ENCODE measurements around the gene NMU.
"Not testable (repeated sequence)": the region's sequence is repeated elsewhere in the genome, so short reads cannot be mapped to it uniquely, and the experiment has no call there.

The NMU gene

DNA sequence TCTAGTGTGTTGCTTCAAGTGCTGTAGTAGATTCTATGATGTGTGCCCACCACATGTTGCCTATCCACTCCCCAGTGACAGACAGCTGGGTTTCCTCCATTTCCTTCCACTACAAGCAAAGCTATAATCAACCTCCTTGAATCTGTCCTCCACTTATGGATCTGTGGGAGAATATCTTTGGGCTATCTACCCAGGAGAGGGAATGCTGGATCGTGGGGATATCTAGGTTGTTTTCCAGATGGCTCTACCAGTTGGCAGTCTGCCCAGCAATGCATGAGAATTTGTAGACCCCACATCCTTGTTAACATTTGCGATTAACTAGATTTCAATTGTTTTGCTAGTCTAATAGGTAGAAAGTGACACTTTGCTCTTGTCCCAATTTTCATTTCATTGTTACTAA, 10.3 kb downstream of the NMU start:
- DNase-seq (ENCODE audit: extremely low spot score): no peak
- ChIA-PET POLR2A (no interaction called here), CTCF (no interaction called here)
- TF ChIP-seq ELF4 (IDR thresholded peaks at IDR 0.05): no peak
- no peak for TF ChIP-seq LEF1 (IDR thresholded peaks at IDR 0.05; ENCODE audit: borderline replicate concordance)
- no peak for TF ChIP-seq FOXM1 (IDR thresholded peaks at IDR 0.05; ENCODE audit: borderline replicate concordance)
- no peak for TF ChIP-seq PKNOX1 (IDR thresholded peaks at IDR 0.05)
- no peak for TF ChIP-seq NFRKB (IDR thresholded peaks at IDR 0.05)
- TF ChIP-seq HDGF (IDR thresholded peaks at IDR 0.05; ENCODE audit: borderline replicate concordance): no peak
- TF ChIP-seq ZNF384 (IDR thresholded peaks at IDR 0.05): no peak
- no peak for TF ChIP-seq L3MBTL2 (conservative IDR thresholded peaks at IDR 0.05)
- TF ChIP-seq SUZ12 (IDR thresholded peaks at IDR 0.05): no peak
- TF ChIP-seq TARDBP (IDR thresholded peaks at IDR 0.05): no peak
- TF ChIP-seq FOXA1 (IDR thresholded peaks at IDR 0.05): no peak
- TF ChIP-seq CTBP1 (IDR thresholded peaks at IDR 0.05; ENCODE audit: borderline replicate concordance): no peak
- TF ChIP-seq BHLHE40 (IDR thresholded peaks at IDR 0.05; ENCODE audit: borderline replicate concordance): no peak
- no peak for TF ChIP-seq SP1 (IDR thresholded peaks at IDR 0.05)
- no peak for TF ChIP-seq FOXK2 (IDR thresholded peaks at IDR 0.05)
- no peak for TF ChIP-seq ARNT (IDR thresholded peaks at IDR 0.05)

- CTCF ChIA-PET; DNase-seq (ENCODE audit: extremely low spot score); POLR2A ChIA-PET: not testable (repeated sequence)
Observed at GRCh38 chr4:55624063-55624462, 12.0 kb downstream of the NMU start.

DNA sequence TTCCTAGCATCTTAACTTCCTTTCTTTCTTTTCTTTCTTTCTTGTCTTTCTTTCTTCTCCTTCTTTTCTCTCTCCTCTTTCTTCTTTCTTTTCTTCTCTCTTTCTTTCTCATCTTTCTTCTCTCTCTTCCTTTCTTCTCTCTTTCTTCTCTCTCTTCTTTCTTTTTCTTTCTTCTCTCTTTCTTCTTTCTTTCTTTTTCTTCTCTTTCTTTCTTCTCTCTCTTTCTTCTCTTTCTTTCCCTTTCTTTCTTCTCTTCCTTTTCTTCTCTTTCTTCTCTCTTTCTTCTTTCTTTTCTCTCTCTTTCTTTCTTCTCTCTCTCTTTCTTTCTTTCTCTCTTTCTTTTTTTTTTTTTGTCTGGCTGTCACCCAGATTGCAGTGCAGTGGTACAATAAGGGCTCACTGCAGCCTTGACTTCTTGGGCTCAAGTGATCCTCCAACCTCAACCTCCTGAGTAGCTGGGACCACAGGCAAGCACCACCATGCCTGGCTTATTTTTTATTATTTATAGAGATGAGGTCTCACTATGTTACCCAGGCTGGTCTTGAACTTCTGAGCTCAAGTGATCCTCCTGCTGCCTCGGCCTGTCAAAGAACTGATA, 17.5 kb downstream of the NMU start:
- CTCF ChIA-PET: no interaction called here
- DNase-seq (ENCODE audit: extremely low spot score): no peak
- POLR2A ChIA-PET: no interaction called here
- TF ChIP-seq PKNOX1 (IDR thresholded peaks at IDR 0.05) (no peak), SP1 (IDR thresholded peaks at IDR 0.05) (no peak), TARDBP (IDR thresholded peaks at IDR 0.05) (no peak), FOXA1 (IDR thresholded peaks at IDR 0.05) (no peak), ELF4 (IDR thresholded peaks at IDR 0.05) (no peak), L3MBTL2 (conservative IDR thresholded peaks at IDR 0.05) (no peak), BHLHE40 (IDR thresholded peaks at IDR 0.05; ENCODE audit: borderline replicate concordance) (no peak), LEF1 (IDR thresholded peaks at IDR 0.05; ENCODE audit: borderline replicate concordance) (no peak), ARNT (IDR thresholded peaks at IDR 0.05) (no peak), FOXK2 (IDR thresholded peaks at IDR 0.05) (no peak), SUZ12 (IDR thresholded peaks at IDR 0.05) (no peak), ZNF384 (IDR thresholded peaks at IDR 0.05) (no peak), HDGF (IDR thresholded peaks at IDR 0.05; ENCODE audit: borderline replicate concordance) (no peak), CTBP1 (IDR thresholded peaks at IDR 0.05; ENCODE audit: borderline replicate concordance) (no peak), FOXM1 (IDR thresholded peaks at IDR 0.05; ENCODE audit: borderline replicate concordance) (no peak), NFRKB (IDR thresholded peaks at IDR 0.05) (no peak)

GRCh38 chr4:55617587-55618197, 18.4 kb downstream of the NMU start:
- DNase-seq (ENCODE audit: extremely low spot score): no peak
- TF ChIP-seq ARNT (IDR thresholded peaks at IDR 0.05): no peak
- no peak for TF ChIP-seq SUZ12 (IDR thresholded peaks at IDR 0.05)
- ChIA-PET POLR2A (no interaction called here), CTCF (interaction anchor here (1.0 kb wide), 1 partner anchor 20 kb away, joined by 3 read pairs; no protein-coding TSS in a partner anchor)

GRCh38 chr4:55615008-55615407, 21.1 kb downstream of the NMU start:
- ChIA-PET CTCF (no interaction called here), POLR2A (no interaction called here)
- TF ChIP-seq ELF4 (IDR thresholded peaks at IDR 0.05) (no peak), HDGF (IDR thresholded peaks at IDR 0.05; ENCODE audit: borderline replicate concordance) (no peak), SUZ12 (IDR thresholded peaks at IDR 0.05) (no peak), BHLHE40 (IDR thresholded peaks at IDR 0.05; ENCODE audit: borderline replicate concordance) (no peak), ARNT (IDR thresholded peaks at IDR 0.05) (no peak), L3MBTL2 (conservative IDR thresholded peaks at IDR 0.05) (no peak), SP1 (IDR thresholded peaks at IDR 0.05) (no peak), PKNOX1 (IDR thresholded peaks at IDR 0.05) (no peak), FOXA1 (IDR thresholded peaks at IDR 0.05) (no peak), TARDBP (IDR thresholded peaks at IDR 0.05) (no peak), LEF1 (IDR thresholded peaks at IDR 0.05; ENCODE audit: borderline replicate concordance) (no peak), FOXK2 (IDR thresholded peaks at IDR 0.05) (no peak), NFRKB (IDR thresholded peaks at IDR 0.05) (no peak), CTBP1 (IDR thresholded peaks at IDR 0.05; ENCODE audit: borderline replicate concordance) (no peak), FOXM1 (IDR thresholded peaks at IDR 0.05; ENCODE audit: borderline replicate concordance) (no peak), ZNF384 (IDR thresholded peaks at IDR 0.05) (no peak)
- DNase-seq (ENCODE audit: extremely low spot score): no peak

DNA sequence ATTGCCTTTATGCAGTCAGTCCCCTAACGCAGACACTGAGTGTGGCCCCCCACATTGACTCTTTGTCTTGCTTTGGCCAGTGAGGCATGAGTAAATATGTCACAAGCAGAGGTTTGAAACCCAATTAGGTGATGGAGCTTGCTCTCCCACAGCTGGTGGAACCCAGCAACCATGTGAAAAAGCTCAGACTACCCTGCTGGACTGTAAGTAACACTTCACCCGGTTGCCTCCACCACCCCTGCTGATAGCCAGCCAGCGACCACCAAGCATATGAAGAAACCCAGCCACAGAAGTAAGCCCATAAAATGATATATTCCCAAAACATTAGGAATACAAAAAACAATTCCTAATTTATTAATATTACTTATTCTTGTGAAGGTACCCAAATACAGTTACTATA, 22.5 kb downstream of the NMU start:
- TF ChIP-seq NFRKB (IDR thresholded peaks at IDR 0.05): no peak
- no peak for TF ChIP-seq PKNOX1 (IDR thresholded peaks at IDR 0.05)
- TF ChIP-seq LEF1 (IDR thresholded peaks at IDR 0.05; ENCODE audit: borderline replicate concordance): no peak
- no peak for TF ChIP-seq TARDBP (IDR thresholded peaks at IDR 0.05)
- no peak for TF ChIP-seq HDGF (IDR thresholded peaks at IDR 0.05; ENCODE audit: borderline replicate concordance)
- no peak for TF ChIP-seq SP1 (IDR thresholded peaks at IDR 0.05)
- ChIA-PET CTCF (interaction anchor here (0.6 kb wide), 1 partner anchor 24 kb away, joined by 3 read pairs; no protein-coding TSS in a partner anchor), POLR2A (no interaction called here)
- no peak for DNase-seq (ENCODE audit: extremely low spot score)

All from HEK293T (cell line).